ENCODE data around the gene OR10D3.

- TF ChIP-seq, protein P1, sequence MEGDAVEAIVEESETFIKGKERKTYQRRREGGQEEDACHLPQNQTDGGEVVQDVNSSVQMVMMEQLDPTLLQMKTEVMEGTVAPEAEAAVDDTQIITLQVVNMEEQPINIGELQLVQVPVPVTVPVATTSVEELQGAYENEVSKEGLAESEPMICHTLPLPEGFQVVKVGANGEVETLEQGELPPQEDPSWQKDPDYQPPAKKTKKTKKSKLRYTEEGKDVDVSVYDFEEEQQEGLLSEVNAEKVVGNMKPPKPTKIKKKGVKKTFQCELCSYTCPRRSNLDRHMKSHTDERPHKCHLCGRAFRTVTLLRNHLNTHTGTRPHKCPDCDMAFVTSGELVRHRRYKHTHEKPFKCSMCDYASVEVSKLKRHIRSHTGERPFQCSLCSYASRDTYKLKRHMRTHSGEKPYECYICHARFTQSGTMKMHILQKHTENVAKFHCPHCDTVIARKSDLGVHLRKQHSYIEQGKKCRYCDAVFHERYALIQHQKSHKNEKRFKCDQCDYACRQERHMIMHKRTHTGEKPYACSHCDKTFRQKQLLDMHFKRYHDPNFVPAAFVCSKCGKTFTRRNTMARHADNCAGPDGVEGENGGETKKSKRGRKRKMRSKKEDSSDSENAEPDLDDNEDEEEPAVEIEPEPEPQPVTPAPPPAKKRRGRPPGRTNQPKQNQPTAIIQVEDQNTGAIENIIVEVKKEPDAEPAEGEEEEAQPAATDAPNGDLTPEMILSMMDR (IDR thresholded peaks at IDR 0.05): no peak
- no peak for TF ChIP-seq POLR2A (IDR thresholded peaks at IDR 0.05)
Observed at GRCh38 chr11:124225471-124225870, 42.3 kb downstream of the OR10D3 start.
